Left lung (tissue), 10 donors: ENCODE data around the gene CREB3L1. TPM values are rescaled to one million over a fixed set of nuclear protein-coding genes. Genes with fewer than 3 reads are reported as not detected.
A peak's percentile ranks its signal among the peaks of the same experiment; 100 is the strongest.

Source experiments
- ATAC-seq: fragments of 200-7000 bp; cut with Tn5 transposase; one replicate; pipeline ENCODE4 v1.9.1; 2020; ENCODE audit warnings: moderate library complexity
- DNase-seq, 4 donors: peaks; one replicate each; pipeline ENCODE4 v3.0.0-alpha.2; 2013 to 2020
- H3K27ac ChIP-seq, 2 donors: fragments of 200-600 bp; sonication (generic) in 1 of 2; one replicate each; pipeline versions ENCODE4 v1.5.0 to v1.8.0; 2020 to 2021
- H3K27me3 ChIP-seq, 2 donors: fragments of 200-600 bp; sonication (generic) in 1 of 2; one replicate each; pipeline versions ENCODE4 v1.5.0 to v1.8.0; 2020 to 2021
- H3K36me3 ChIP-seq, 2 donors: fragments of 200-600 bp; sonication (generic) in 1 of 2; one replicate each; pipeline versions ENCODE4 v1.5.0 to v1.8.0; 2020 to 2021
- H3K4me1 ChIP-seq, 2 donors: fragments of 200-600 bp; one replicate each; pipeline ENCODE4 v1.8.0; 2021
- H3K4me3 ChIP-seq, 2 donors: fragments of 200-600 bp; sonication (generic) in 1 of 2; one replicate each; pipeline versions ENCODE4 v1.5.0 to v1.8.0; 2020 to 2021; ENCODE audit warnings: mild to moderate bottlenecking in 1 of 2
- H3K9me3 ChIP-seq, 2 donors: fragments of 200-600 bp; sonication (generic) in 1 of 2; one replicate each; pipeline versions ENCODE4 v1.5.0 to v1.8.0; 2020 to 2021
- CTCF ChIP-seq, 2 donors: fragments of 200-600 bp; sonication (generic) in 1 of 2; IDR thresholded peaks; one replicate each; pipeline versions ENCODE4 v1.5.0 to v1.8.0; 2021; ENCODE audit warnings: antibody characterized with exemption in 2 of 2
- intact Hi-C, 2 donors: fragments of 100-400 bp; cut with DNase I; formaldehyde crosslinking; loops; one replicate each; pipeline versions ENCODE4 v1.11.2 to v1.14.2; 2022
- polyA plus RNA-seq, 6 donors: library from polyadenylated mRNA; unstranded; fragments of 120-200 nt; gene quantifications; one replicate each; pipeline ENCODE4 v1.2.1, GENCODE V29; 2013; ENCODE audit not compliant: insufficient read length in 6 of 6
- total RNA-seq, 2 donors: library from RNA; stranded (reverse); fragmentation: NEBNext Ultra II Directional; extraction: Animal tissue kit (Norgen Biotek cat#: 25700); gene quantifications; one replicate each; pipeline ENCODE4 v1.2.1, GENCODE V29; 2021
- donor health status: DM: no; HTN: yes; CAD: no.
- donor health status: DM: no; HTN: no; CAD: no.

CREB3L1 gene
- total and polyA plus RNA-seq, 8 donors: 16.2 to 59.3 (median 26.1) TPM

DNA sequence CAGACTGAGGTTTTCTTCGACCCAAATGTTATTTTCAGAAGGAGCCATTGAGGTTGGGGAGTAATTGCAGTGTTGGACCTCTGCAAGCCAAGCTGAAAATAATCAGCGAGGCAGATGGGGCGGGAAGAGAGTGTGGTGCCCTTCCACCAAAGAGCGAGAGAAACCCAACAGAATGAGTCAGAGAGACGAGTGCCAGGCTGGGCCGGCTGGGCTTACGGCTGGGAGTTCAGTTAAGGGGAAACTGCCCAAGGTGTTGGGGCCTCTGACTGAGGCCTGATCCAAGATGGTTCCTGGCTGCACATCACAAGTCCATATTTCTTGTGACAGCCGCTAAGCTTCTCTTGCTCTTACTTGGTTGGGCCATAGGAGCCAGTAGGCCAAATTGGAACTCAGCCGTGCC is 30.4 kb upstream of the CREB3L1 start:
- Histone ChIP-seq H3K27ac (no peak overlapping the region), H3K36me3 (no peaks in the 10 kb centered on the region), H3K9me3 (no peaks in the 10 kb centered on the region), H3K4me1 (peaks cover 5 to 15% of the 10 kb centered on the region in 2 donors), H3K4me3 (no peak overlapping the region), H3K27me3 (no peaks in the 10 kb centered on the region)
- intact Hi-C loops: loop anchor here in 1 of 2 donors (10.0 kb wide), 1 partner anchor 58 kb away; no protein-coding TSS in a partner anchor
- DNase-seq: no peak
- TF ChIP-seq CTCF (IDR thresholded peaks at IDR 0.05): no peak
- ATAC-seq: no peak

GRCh38 chr11:46247659-46248058 is 29.8 kb upstream of the CREB3L1 start:
- no peaks in the 10 kb centered on the region for H3K9me3 ChIP-seq
- no peaks in the 10 kb centered on the region for H3K27me3 ChIP-seq
- H3K36me3 ChIP-seq: no peaks in the 10 kb centered on the region
- H3K27ac ChIP-seq: no peak overlapping the region
- DNase-seq (peak in 2 of 4 donors; percentile 20 to 44), ATAC-seq (peak; percentile 63)
- intact Hi-C loops: loop anchor here in 1 of 2 donors (10.0 kb wide), 1 partner anchor 57 kb away; no protein-coding TSS in a partner anchor
- peak in 1 of 2 donors; percentile 26 for TF ChIP-seq CTCF (IDR thresholded peaks at IDR 0.05)
- no peak overlapping the region for H3K4me3 ChIP-seq
- peaks cover 5 to 11% of the 10 kb centered on the region in 2 donors for H3K4me1 ChIP-seq

- Histone ChIP-seq H3K4me1 (peaks cover 5 to 6% of the 10 kb centered on the region in 2 donors), H3K36me3 (no peaks in the 10 kb centered on the region), H3K4me3 (no peak overlapping the region), H3K27me3 (no peaks in the 10 kb centered on the region), H3K27ac (peak overlapping the region in 1 of 2 donors; percentile 33), H3K9me3 (no peaks in the 10 kb centered on the region)
- intact Hi-C loops: loop anchor here in 1 of 2 donors (10.0 kb wide), 1 partner anchor 56 kb away; no protein-coding TSS in a partner anchor
- ATAC-seq (peak; percentile 57), DNase-seq (no peak)
- no peak for TF ChIP-seq CTCF (IDR thresholded peaks at IDR 0.05)
Observed at GRCh38 chr11:46248289-46249102, 29.0 kb upstream of the CREB3L1 start.

DNA sequence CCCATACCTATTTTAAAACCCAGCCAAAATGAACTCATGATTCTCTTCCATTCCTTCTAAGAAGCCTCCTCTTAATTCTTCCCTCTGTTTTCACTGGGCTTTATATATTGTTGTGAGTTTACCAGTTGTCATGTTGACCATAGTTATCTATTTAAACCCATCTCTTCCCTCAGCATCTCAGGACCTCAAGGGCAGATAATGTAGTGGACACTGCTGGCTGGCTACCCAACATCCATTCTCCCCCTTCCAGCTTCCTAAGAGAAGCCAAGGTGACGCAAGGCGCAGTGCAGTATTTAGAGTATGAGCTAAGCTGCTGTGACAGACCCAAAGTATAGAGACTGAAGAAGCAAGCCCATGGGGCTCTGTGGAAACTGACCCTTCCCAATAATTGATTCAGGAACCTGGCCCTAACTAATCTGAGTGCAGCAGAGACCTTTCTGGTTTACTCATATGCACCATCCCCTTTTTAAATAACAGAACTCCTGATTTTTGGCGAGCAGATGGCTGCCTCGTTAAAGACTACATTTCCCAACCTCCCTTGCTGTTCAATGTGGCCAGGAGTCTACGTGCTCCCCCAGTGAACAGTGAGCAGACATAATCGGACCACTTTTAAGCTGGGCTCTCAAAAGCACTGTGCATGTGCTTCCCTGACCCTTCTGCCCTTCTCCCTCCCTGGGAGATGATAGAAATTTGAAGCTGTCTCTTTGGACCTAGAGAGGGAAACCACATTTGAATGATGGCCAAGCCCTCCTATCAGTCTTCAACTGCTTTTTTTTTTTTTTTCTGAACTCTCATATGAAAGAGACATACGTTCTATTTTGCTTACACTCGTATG is 28.1 kb upstream of the CREB3L1 start:
- no peaks in the 10 kb centered on the region for H3K36me3 ChIP-seq
- no peaks in the 10 kb centered on the region for H3K4me1 ChIP-seq
- intact Hi-C loops: loop anchor here in 1 of 2 donors (10.0 kb wide), 1 partner anchor 55 kb away; no protein-coding TSS in a partner anchor
- DNase-seq: no peak
- no peak for TF ChIP-seq CTCF (IDR thresholded peaks at IDR 0.05)
- H3K27ac ChIP-seq: peak overlapping the region in 1 of 2 donors; percentile 33
- no peaks in the 10 kb centered on the region for H3K27me3 ChIP-seq
- no peaks in the 10 kb centered on the region for H3K9me3 ChIP-seq
- peak; percentile 4 for ATAC-seq
- H3K4me3 ChIP-seq: no peak overlapping the region
